ENCODE measurements around the gene EEF2KMT. TPM values are rescaled to one million over a fixed set of nuclear protein-coding genes. Genes with fewer than 3 reads are reported as not detected.
A peak's percentile ranks its signal among the peaks of the same experiment; 100 is the strongest.

Gene EEF2KMT
- total and polyA plus RNA-seq, 2 donors (not counting 3 experiments of a cell fraction or from before 2014, with no cell fraction given), result 13.9 to 15.5 TPM

DNA sequence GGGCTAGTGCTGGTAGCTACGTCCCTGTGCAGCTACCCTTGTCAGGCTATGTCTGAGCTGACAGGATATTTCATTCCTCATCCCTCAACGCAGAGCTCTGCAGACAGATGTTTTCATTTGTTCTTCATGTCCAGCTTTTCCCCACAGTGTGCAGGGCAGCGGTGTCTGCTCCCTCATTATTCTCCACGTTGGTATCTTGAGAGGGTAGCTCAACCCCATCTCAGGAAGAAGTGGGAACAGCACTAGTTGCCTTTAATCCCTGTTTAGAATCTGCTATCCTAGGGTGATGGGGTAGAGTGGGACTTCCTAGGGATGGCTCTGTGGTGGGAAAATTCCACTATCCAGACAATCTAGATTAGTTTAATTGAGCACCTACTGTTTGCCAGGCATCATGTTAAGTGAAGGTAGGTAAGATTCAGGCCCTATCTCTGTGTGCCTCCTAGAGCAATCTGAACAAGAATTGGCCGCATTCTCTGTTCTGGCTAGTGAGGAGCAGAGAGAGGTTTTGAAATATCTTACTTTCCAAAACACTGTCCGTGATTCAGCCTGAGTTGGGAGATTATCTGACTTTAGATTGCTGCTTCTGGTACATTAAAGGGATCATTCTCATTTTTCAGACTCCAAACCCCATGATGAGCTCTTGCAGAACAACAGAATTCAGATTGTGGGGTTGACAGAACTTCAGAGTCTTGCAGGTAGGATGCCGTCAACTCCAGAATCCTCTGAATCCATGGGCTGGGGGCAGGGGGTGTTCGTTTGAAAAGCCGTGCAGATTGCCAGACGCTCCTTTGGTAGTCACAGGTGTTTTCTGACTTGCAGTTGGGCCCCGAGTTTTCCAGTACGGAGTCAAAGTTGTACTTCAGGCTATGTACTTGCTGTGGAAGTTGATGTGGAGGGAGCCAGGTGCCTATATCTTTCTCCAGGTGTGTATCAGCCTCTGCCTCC is 25.0 kb downstream of the EEF2KMT start:
- TF ChIP-seq FOS (IDR thresholded peaks at IDR 0.05; ENCODE audit: borderline replicate concordance, insufficient read depth, low read length) (no peak), JUN (IDR thresholded peaks at IDR 0.05; ENCODE audit: borderline replicate concordance, insufficient read depth, insufficient read length, low read depth) (no peak), EZH2 (IDR thresholded peaks at IDR 0.05; ENCODE audit: borderline replicate concordance, low read depth, low read length, severe bottlenecking) (no peak), POLR2A (IDR thresholded peaks at IDR 0.05; ENCODE audit: low read depth, low read length) (no peak), MYC (IDR thresholded peaks at IDR 0.05; ENCODE audit: low read depth, low read length) (no peak)
- Histone ChIP-seq H3K36me3 (ENCODE audit: control insufficient read depth in 2 of 2, extremely low read depth in 1 of 2, insufficient read depth in 2 of 2, low read length in 2 of 2) (peaks cover 4 to 7% of the 10 kb centered on the region in 2 experiments), H3K27me3 (ENCODE audit: control insufficient read depth in 2 of 2, insufficient read depth in 2 of 2, low read length in 2 of 2) (no peaks in the 10 kb centered on the region), H3K27ac (ENCODE audit: insufficient read depth, low read depth, low read length) (peak overlapping the region; percentile 58), H4K20me1 (replicated peaks; ENCODE audit: control insufficient read depth, extremely low read depth, insufficient read depth, low read length) (no peaks in the 10 kb centered on the region), H3K9me1 (replicated peaks; ENCODE audit: control insufficient read depth, extremely low read depth, insufficient read depth, low read length) (no peaks in the 10 kb centered on the region), H3K4me1 (ENCODE audit: control insufficient read depth, extremely low read depth, insufficient read depth, low read length) (peaks cover 8% of the 10 kb centered on the region), H3K4me2 (ENCODE audit: insufficient read depth, low read length) (peak overlapping the region; percentile 82), H2AFZ (ENCODE audit: low read depth, low read length) (peak overlapping the region; percentile 94), H3K4me3 (replicated peaks in 1 of 3; ENCODE audit: insufficient read depth in 1 of 3, low read depth in 1 of 3, low read length in 3 of 3) (peak overlapping the region; percentile 50 to 79 (median 65)), H3K79me2 (ENCODE audit: control insufficient read depth, insufficient read depth, low read length) (peaks cover 9% of the 10 kb centered on the region), H3K9me3 (replicated peaks; ENCODE audit: control insufficient read depth, insufficient read depth, low read length) (no peaks in the 10 kb centered on the region), H3K9ac (replicated peaks; ENCODE audit: extremely low read depth, insufficient read depth, low read length) (peak overlapping the region; percentile 85)
- DNase-seq (ENCODE audit: low read depth, low spot score) (no peak), FAIRE-seq (no peak)
- no TSS peak for BruUV-seq (replicated peaks)
- CTCF ChIA-PET, result interaction anchor here (0.6 to 1.0 kb wide), 1 partner anchor 12 kb away, joined by 3 to 4 read pairs; no protein-coding TSS in a partner anchor
- POLR2A ChIA-PET, result no interaction called here
- intact Hi-C loops (cut with micrococcal nuclease), result no loop called here
- dilution Hi-C loops (cut with MboI; ENCODE audit: extremely low pct_ligation_motif_present, low sequenced_read_pairs), result no loop called here

DNA sequence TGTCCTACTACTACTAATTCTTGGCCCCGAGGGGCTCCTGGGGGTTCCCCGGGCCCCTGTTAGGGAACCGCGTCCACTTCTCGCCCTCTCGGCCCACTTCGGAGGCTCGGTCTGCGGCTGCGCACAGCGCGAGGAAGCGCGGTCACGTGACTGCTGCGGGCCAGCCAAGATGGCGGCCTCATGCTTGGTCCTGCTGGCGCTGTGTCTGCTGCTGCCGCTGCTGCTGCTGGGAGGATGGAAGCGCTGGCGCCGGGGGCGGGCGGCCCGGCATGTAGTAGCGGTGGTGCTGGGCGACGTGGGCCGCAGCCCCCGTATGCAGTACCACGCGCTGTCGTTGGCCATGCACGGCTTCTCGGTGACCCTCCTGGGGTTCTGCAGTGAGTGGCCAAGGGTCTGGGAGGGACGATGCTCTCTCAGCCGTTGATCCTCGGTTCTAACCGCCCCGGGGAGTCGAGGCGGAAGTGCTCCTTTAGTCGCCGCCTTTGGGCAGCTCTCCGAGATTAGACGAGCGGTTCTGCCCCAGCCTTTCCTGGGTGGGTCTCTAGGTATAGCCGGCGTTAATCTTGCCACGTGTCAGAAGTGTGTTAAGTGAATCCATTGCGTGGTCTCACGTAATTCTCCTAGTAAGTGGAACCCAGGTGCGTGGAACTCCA is 25.8 kb downstream of the EEF2KMT start, which contains the start of gene ALG1:
Gene ALG1, plus strand, starts transcription at position 163 of the 653 bp plus-strand sequence. Its CDS starts 7 bp downstream, at position 170.
- CTCF ChIA-PET, result interaction anchor here (1.0 kb wide), 1 partner anchor 13 kb away, joined by 4 read pairs; no protein-coding TSS in a partner anchor
- intact Hi-C loops (cut with micrococcal nuclease), result no loop called here
- BruUV-seq (replicated peaks), result TSS peak; percentile 41

More for the DNA sequence above, 25.8 kb downstream of the EEF2KMT start, which contains the start of gene ALG1:
- H4K20me1 ChIP-seq (replicated peaks; ENCODE audit: control insufficient read depth, extremely low read depth, insufficient read depth, low read length), result no peaks in the 10 kb centered on the region
- no peaks in the 10 kb centered on the region for H3K9me1 ChIP-seq (replicated peaks; ENCODE audit: control insufficient read depth, extremely low read depth, insufficient read depth, low read length)
- peak within 1 kb of the TSS; percentile 58 for H3K27ac ChIP-seq (ENCODE audit: insufficient read depth, low read depth, low read length)
- peaks cover 8% of the 10 kb centered on the region for H3K4me1 ChIP-seq (ENCODE audit: control insufficient read depth, extremely low read depth, insufficient read depth, low read length)
- TF ChIP-seq EZH2 (IDR thresholded peaks at IDR 0.05; ENCODE audit: borderline replicate concordance, low read depth, low read length, severe bottlenecking) (no peak), FOS (IDR thresholded peaks at IDR 0.05; ENCODE audit: borderline replicate concordance, insufficient read depth, low read length) (no peak), POLR2A (IDR thresholded peaks at IDR 0.05; ENCODE audit: low read depth, low read length) (peak; percentile 95), POLR2AphosphoS5 (IDR thresholded peaks at IDR 0.05; ENCODE audit: insufficient read depth, low read depth, low read length) (peak; percentile 95), JUN (IDR thresholded peaks at IDR 0.05; ENCODE audit: borderline replicate concordance, insufficient read depth, insufficient read length, low read depth) (no peak), MYC (IDR thresholded peaks at IDR 0.05; ENCODE audit: low read depth, low read length) (no peak), GATA2 (IDR thresholded peaks at IDR 0.05; ENCODE audit: insufficient read depth, insufficient read length, low read depth, low read length) (no peak)
- TF ChIP-seq, protein P1, sequence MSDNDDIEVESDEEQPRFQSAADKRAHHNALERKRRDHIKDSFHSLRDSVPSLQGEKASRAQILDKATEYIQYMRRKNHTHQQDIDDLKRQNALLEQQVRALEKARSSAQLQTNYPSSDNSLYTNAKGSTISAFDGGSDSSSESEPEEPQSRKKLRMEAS (IDR thresholded peaks at IDR 0.05; ENCODE audit: insufficient read depth, insufficient read length), result peak; percentile 81
- TF ChIP-seq, protein P2, sequence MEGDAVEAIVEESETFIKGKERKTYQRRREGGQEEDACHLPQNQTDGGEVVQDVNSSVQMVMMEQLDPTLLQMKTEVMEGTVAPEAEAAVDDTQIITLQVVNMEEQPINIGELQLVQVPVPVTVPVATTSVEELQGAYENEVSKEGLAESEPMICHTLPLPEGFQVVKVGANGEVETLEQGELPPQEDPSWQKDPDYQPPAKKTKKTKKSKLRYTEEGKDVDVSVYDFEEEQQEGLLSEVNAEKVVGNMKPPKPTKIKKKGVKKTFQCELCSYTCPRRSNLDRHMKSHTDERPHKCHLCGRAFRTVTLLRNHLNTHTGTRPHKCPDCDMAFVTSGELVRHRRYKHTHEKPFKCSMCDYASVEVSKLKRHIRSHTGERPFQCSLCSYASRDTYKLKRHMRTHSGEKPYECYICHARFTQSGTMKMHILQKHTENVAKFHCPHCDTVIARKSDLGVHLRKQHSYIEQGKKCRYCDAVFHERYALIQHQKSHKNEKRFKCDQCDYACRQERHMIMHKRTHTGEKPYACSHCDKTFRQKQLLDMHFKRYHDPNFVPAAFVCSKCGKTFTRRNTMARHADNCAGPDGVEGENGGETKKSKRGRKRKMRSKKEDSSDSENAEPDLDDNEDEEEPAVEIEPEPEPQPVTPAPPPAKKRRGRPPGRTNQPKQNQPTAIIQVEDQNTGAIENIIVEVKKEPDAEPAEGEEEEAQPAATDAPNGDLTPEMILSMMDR (IDR thresholded peaks at IDR 0.05; ENCODE audit: extremely low read depth in 1 of 2, insufficient read depth in 1 of 2, low read depth in 1 of 2, low read length in 2 of 2), result no peak
- H3K9me3 ChIP-seq (replicated peaks; ENCODE audit: control insufficient read depth, insufficient read depth, low read length), result no peaks in the 10 kb centered on the region
- no peaks in the 10 kb centered on the region for H3K27me3 ChIP-seq (ENCODE audit: control insufficient read depth in 2 of 2, insufficient read depth in 2 of 2, low read length in 2 of 2)
- POLR2A ChIA-PET, result no interaction called here
- dilution Hi-C loops (cut with MboI; ENCODE audit: extremely low pct_ligation_motif_present, low sequenced_read_pairs), result no loop called here
- H3K9ac ChIP-seq (replicated peaks; ENCODE audit: extremely low read depth, insufficient read depth, low read length), result peak within 1 kb of the TSS; percentile 85
- peaks cover 4 to 7% of the 10 kb centered on the region in 2 experiments for H3K36me3 ChIP-seq (ENCODE audit: control insufficient read depth in 2 of 2, extremely low read depth in 1 of 2, insufficient read depth in 2 of 2, low read length in 2 of 2)
- H2AFZ ChIP-seq (ENCODE audit: low read depth, low read length), result peak within 1 kb of the TSS; percentile 94
- peak within 1 kb of the TSS; percentile 82 for H3K4me2 ChIP-seq (ENCODE audit: insufficient read depth, low read length)
- DNase-seq (ENCODE audit: low read depth, low spot score) (peak; percentile 90), FAIRE-seq (peak; percentile 96)
- peak within 1 kb of the TSS; percentile 50 to 79 (median 65) for H3K4me3 ChIP-seq (replicated peaks in 1 of 3; ENCODE audit: insufficient read depth in 1 of 3, low read depth in 1 of 3, low read length in 3 of 3)
- peaks cover 9% of the 10 kb centered on the region for H3K79me2 ChIP-seq (ENCODE audit: control insufficient read depth, insufficient read depth, low read length)

Measured in endothelial cell of umbilical vein (primary cell).